GM19467 (cell line): ENCODE measurements around the gene NANOS2.
A peak's percentile ranks its signal among the peaks of the same experiment; 100 is the strongest.

ENCODE experiments used
- ATAC-seq: cut with Tn5 transposase; IDR thresholded peaks from one replicate; pipeline ENCODE4 v1.9.1; 2021; ENCODE audit warnings: mild to moderate bottlenecking, moderate library complexity; ENCODE audit not compliant: unreplicated experiment

Gene NANOS2

GRCh38 chr19:45929247-45929646 is 14.7 kb upstream of the NANOS2 start:
- no peak for ATAC-seq

GRCh38 chr19:45927565-45928261 is 13.1 kb upstream of the NANOS2 start:
- peak; percentile 64 for ATAC-seq

- no peak for ATAC-seq
Observed at GRCh38 chr19:45924891-45925447, 10.4 kb upstream of the NANOS2 start.

GRCh38 chr19:45922281-45922680 is 7.7 kb upstream of the NANOS2 start:
- no peak for ATAC-seq

- no peak for ATAC-seq
Observed at GRCh38 chr19:45920458-45920857, 5.9 kb upstream of the NANOS2 start.

- no peak for ATAC-seq
Observed at GRCh38 chr19:45919678-45920077, 5.1 kb upstream of the NANOS2 start.

- no peak for ATAC-seq
Observed at GRCh38 chr19:45918721-45919120, 4.1 kb upstream of the NANOS2 start.

GRCh38 chr19:45917421-45918091 is 3.0 kb upstream of the NANOS2 start:
- ATAC-seq: no peak

- ATAC-seq: no peak
Observed at GRCh38 chr19:45911291-45911690, 3.3 kb downstream of the NANOS2 start.

- ATAC-seq: no peak
Observed at GRCh38 chr19:45908956-45909355, 5.6 kb downstream of the NANOS2 start.

GRCh38 chr19:45906221-45906620 is 8.4 kb downstream of the NANOS2 start:
- no peak for ATAC-seq

- no peak for ATAC-seq
Observed at GRCh38 chr19:45905011-45905410, 9.6 kb downstream of the NANOS2 start.

GRCh38 chr19:45902651-45903625 is 11.6 kb downstream of the NANOS2 start:
- ATAC-seq: peak; percentile 84

GRCh38 chr19:45901912-45902650 is 12.5 kb downstream of the NANOS2 start, which contains the start of gene MYPOP:
Gene MYPOP (minus strand): TSS chr19:45902613. CDS start chr19:45901773, 840 bp downstream.
- no peak for ATAC-seq

GRCh38 chr19:45901432-45901911 is 13.1 kb downstream of the NANOS2 start:
- ATAC-seq: no peak

GRCh38 chr19:45900738-45901431 is 13.7 kb downstream of the NANOS2 start:
- no peak for ATAC-seq

- no peak for ATAC-seq
Observed at GRCh38 chr19:45899919-45900589, 14.5 kb downstream of the NANOS2 start.

GRCh38 chr19:45899253-45899652 is 15.3 kb downstream of the NANOS2 start:
- ATAC-seq: no peak

GRCh38 chr19:45897261-45897812 is 17.2 kb downstream of the NANOS2 start:
- ATAC-seq: no peak
